Trophoblast cell (in vitro differentiated cells and primary cell): ENCODE measurements around the gene NBPF4.

Source experiments
- DNase-seq, 2 donors: peaks; one replicate each; pipeline ENCODE4 v3.0.0-alpha.2; 2016
- H2AFZ ChIP-seq: 2 replicates; pipeline ENCODE4 v1.6.1; 2013; ENCODE audit warnings: low read length, moderate library complexity, mild to moderate bottlenecking; ENCODE audit not compliant: insufficient read depth, poor library complexity
- H2AK5ac ChIP-seq: 2 replicates; pipeline ENCODE4 v1.6.1; 2013; ENCODE audit warnings: mild to moderate bottlenecking, low read length
- H2BK120ac ChIP-seq: 2 replicates; pipeline ENCODE4 v1.6.1; 2013; ENCODE audit warnings: low read length, mild to moderate bottlenecking, moderate library complexity; ENCODE audit not compliant: insufficient read depth, poor library complexity
- H2BK12ac ChIP-seq: 2 replicates; pipeline ENCODE4 v1.6.1; 2013; ENCODE audit warnings: mild to moderate bottlenecking, low read length, moderate library complexity
- H2BK5ac ChIP-seq: 2 replicates; pipeline ENCODE4 v1.6.1; 2013; ENCODE audit warnings: low read length, low read depth, moderate library complexity, mild to moderate bottlenecking; ENCODE audit not compliant: poor library complexity
- H3K14ac ChIP-seq: 2 replicates; pipeline ENCODE4 v1.6.1; 2013; ENCODE audit warnings: mild to moderate bottlenecking, low read length
- H3K18ac ChIP-seq: 2 replicates; pipeline ENCODE4 v1.6.1; 2013; ENCODE audit warnings: mild to moderate bottlenecking, low read length
- H3K23ac ChIP-seq: 2 replicates; pipeline ENCODE4 v1.6.1; 2013; ENCODE audit warnings: low read length
- H3K27ac ChIP-seq: 2 replicates; pipeline ENCODE4 v1.5.1; 2013; ENCODE audit warnings: low read depth, mild to moderate bottlenecking, inconsistent platforms, low read length, moderate library complexity
- H3K27me3 ChIP-seq: 2 replicates; pipeline ENCODE4 v1.6.1; 2013; ENCODE audit warnings: inconsistent platforms, mild to moderate bottlenecking, low read length, moderate library complexity; ENCODE audit not compliant: insufficient read depth
- H3K36me3 ChIP-seq, 2 experiments: 1 replicate in 1 of 2; 2 replicates in 1 of 2; pipeline ENCODE4 v1.6.1; 2013; ENCODE audit warnings: low read length in 2 of 2, mild to moderate bottlenecking in 2 of 2, moderate library complexity in 1 of 2; ENCODE audit not compliant: insufficient read depth in 2 of 2, control insufficient read depth in 1 of 2
- H3K4ac ChIP-seq: 2 replicates; pipeline ENCODE4 v1.6.1; 2013; ENCODE audit warnings: low read depth, mild to moderate bottlenecking, low read length, moderate library complexity
- H3K4me1 ChIP-seq, 2 experiments: 1 replicate in 1 of 2; 2 replicates in 1 of 2; pipeline ENCODE4 v1.6.1; 2013; ENCODE audit warnings: low read length in 2 of 2, mild to moderate bottlenecking in 2 of 2, moderate library complexity in 1 of 2; ENCODE audit not compliant: insufficient read depth in 2 of 2, control insufficient read depth in 1 of 2
- H3K4me2 ChIP-seq: 2 replicates; pipeline ENCODE4 v1.6.1; 2013; ENCODE audit warnings: inconsistent platforms, mild to moderate bottlenecking, low read length, moderate library complexity
- H3K4me3 ChIP-seq: 2 replicates; pipeline ENCODE4 v1.5.1; 2013; ENCODE audit warnings: mild to moderate bottlenecking, low read depth, low read length, inconsistent platforms
- H3K79me1 ChIP-seq: one replicate; pipeline ENCODE4 v1.6.1; 2013; ENCODE audit warnings: low read length
- H3K79me2 ChIP-seq: 2 replicates; pipeline ENCODE4 v1.6.1; 2013; ENCODE audit warnings: low read length, mild to moderate bottlenecking; ENCODE audit not compliant: control insufficient read depth, insufficient read depth, poor library complexity
- H3K9ac ChIP-seq: 2 replicates; pipeline ENCODE4 v1.6.1; 2013; ENCODE audit warnings: mild to moderate bottlenecking, low read length
- H3K9me3 ChIP-seq: 2 replicates; pipeline ENCODE4 v1.6.1; 2013; ENCODE audit warnings: low read depth, mild to moderate bottlenecking, control low read depth, inconsistent platforms, low read length; ENCODE audit not compliant: insufficient read depth
- H4K12ac ChIP-seq: 2 replicates; pipeline ENCODE4 v1.6.1; 2013; ENCODE audit warnings: low read depth, mild to moderate bottlenecking, low read length, moderate library complexity
- H4K8ac ChIP-seq: 2 replicates; pipeline ENCODE4 v1.6.1; 2013; ENCODE audit warnings: low read depth, mild to moderate bottlenecking, low read length, moderate library complexity
- H4K91ac ChIP-seq: one replicate; pipeline ENCODE4 v1.6.1; 2013; ENCODE audit warnings: low read depth, mild to moderate bottlenecking, low read length, moderate library complexity
- WGBS: extraction: QIAGEN DNeasy Blood & Tissue Kit; methylation state at CpG from one replicate; pipeline ENCODE4 v1.1.7; 2013; ENCODE audit warnings: missing lambda C conversion rate; ENCODE audit not compliant: insufficient read length, insufficient coverage; ENCODE audit errors: extremely low coverage; 5-methylcytosine and 5-hydroxymethylcytosine counted together

Gene NBPF4

GRCh38 chr1:108200687-108201051 lies 43.2 kb downstream of the NBPF4 start:
- H3K4me3 ChIP-seq, result peak overlapping the region; percentile 98
- peak overlapping the region; percentile 67 for H3K18ac ChIP-seq
- H3K4ac ChIP-seq, result no peak overlapping the region
- H4K91ac ChIP-seq, result peak overlapping the region; percentile 71
- DNase-seq, result peak; percentile 37 to 56
- H3K27me3 ChIP-seq, result no peaks in the 10 kb centered on the region
- WGBS, result no CpG with 5 or more reads among the region's 10 CpGs
- no peak overlapping the region for H3K27ac ChIP-seq
- peak overlapping the region; percentile 97 for H2AFZ ChIP-seq
- H4K12ac ChIP-seq, result no peak overlapping the region
- H3K79me1 ChIP-seq, result peaks cover 9% of the 10 kb centered on the region
- H3K14ac ChIP-seq, result peak overlapping the region; percentile 88
- H2BK12ac ChIP-seq, result no peak overlapping the region
- no peak overlapping the region for H2AK5ac ChIP-seq
- peak overlapping the region; percentile 39 for H2BK120ac ChIP-seq
- peaks cover 10% of the 10 kb centered on the region for H3K79me2 ChIP-seq
- H3K36me3 ChIP-seq, result peaks cover 4 to 7% of the 10 kb centered on the region in 2 experiments
- peak overlapping the region; percentile 86 for H3K4me2 ChIP-seq
- no peak overlapping the region for H3K23ac ChIP-seq
- peak overlapping the region; percentile 96 for H4K8ac ChIP-seq
- no peaks in the 10 kb centered on the region for H3K9me3 ChIP-seq
- H2BK5ac ChIP-seq, result no peak overlapping the region
- H3K4me1 ChIP-seq, result peaks cover 2 to 11% of the 10 kb centered on the region in 2 experiments
- H3K9ac ChIP-seq, result peak overlapping the region; percentile 87

GRCh38 chr1:108199781-108200686 lies 43.8 kb downstream of the NBPF4 start, which contains the start of gene SLC25A24:
SLC25A24 (minus strand) TSS chr1:108200343; CDS start chr1:108200138, 205 bp downstream.
- no CpG with 5 or more reads among the region's 97 CpGs for WGBS

DNA sequence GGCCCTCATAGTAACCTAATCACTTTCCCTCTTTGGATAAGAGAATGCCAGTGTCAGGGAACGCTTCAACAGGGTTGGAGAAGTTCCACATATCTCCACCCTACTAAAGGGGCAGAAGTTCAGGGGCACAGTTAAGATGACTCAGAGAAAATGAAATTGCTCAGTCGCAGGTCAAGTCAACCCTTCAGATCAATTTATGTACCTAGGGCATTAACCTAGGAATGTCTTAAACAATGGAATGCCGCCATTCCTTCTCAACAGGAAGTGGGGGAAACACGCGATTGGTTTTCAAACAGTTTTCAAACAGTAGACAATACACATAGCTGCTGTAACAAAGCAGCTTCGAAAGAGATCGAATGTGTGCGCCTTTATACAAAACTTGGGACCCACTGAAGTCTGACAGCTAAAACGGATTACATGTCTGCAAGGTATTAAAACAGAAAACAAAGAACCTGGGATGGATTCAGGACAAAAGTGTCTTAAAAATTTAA lies 44.6 kb downstream of the NBPF4 start:
- H3K27me3 ChIP-seq, result no peaks in the 10 kb centered on the region
- H3K79me2 ChIP-seq, result peaks cover 10% of the 10 kb centered on the region
- peaks cover 9% of the 10 kb centered on the region for H3K79me1 ChIP-seq
- no peaks in the 10 kb centered on the region for H3K9me3 ChIP-seq
- H3K4ac ChIP-seq, result peak overlapping the region; percentile 87
- peak overlapping the region; percentile 86 for H3K4me2 ChIP-seq
- no peak overlapping the region for H2AFZ ChIP-seq
- H4K8ac ChIP-seq, result peak overlapping the region; percentile 96
- H3K9ac ChIP-seq, result peak overlapping the region; percentile 97
- H4K91ac ChIP-seq, result peak overlapping the region; percentile 94
- H3K36me3 ChIP-seq, result peaks cover 4 to 9% of the 10 kb centered on the region in 2 experiments
- H3K14ac ChIP-seq, result peak overlapping the region; percentile 96
- peaks cover 2 to 11% of the 10 kb centered on the region in 2 experiments for H3K4me1 ChIP-seq
- H3K27ac ChIP-seq, result peak overlapping the region; percentile 80
- no peak overlapping the region for H4K12ac ChIP-seq
- no CpG with 5 or more reads among the region's 9 CpGs for WGBS
- no peak overlapping the region for H3K18ac ChIP-seq
- no peak overlapping the region for H3K23ac ChIP-seq
- peak overlapping the region; percentile 98 for H2BK120ac ChIP-seq
- peak overlapping the region; percentile 98 for H3K4me3 ChIP-seq
- H2BK5ac ChIP-seq, result no peak overlapping the region
- peak; percentile 2 to 52 for DNase-seq
- H2AK5ac ChIP-seq, result no peak overlapping the region
- H2BK12ac ChIP-seq, result no peak overlapping the region

More at GRCh38 chr1:108199781-108200686, 43.8 kb downstream of the NBPF4 start, which contains the start of gene SLC25A24:
- peak within 1 kb of the TSS; percentile 92 for H4K12ac ChIP-seq
- peak within 1 kb of the TSS; percentile 98 for H3K4me3 ChIP-seq
- DNase-seq, result peak; percentile 67 to 76
- peak within 1 kb of the TSS; percentile 97 for H3K9ac ChIP-seq
- H2BK120ac ChIP-seq, result peak within 1 kb of the TSS; percentile 98
- H2AK5ac ChIP-seq, result peak within 1 kb of the TSS; percentile 78
- H3K27me3 ChIP-seq, result no peaks in the 10 kb centered on the region
- peak within 1 kb of the TSS; percentile 98 for H2AFZ ChIP-seq
- peaks cover 4 to 7% of the 10 kb centered on the region in 2 experiments for H3K36me3 ChIP-seq
- peak within 1 kb of the TSS; percentile 87 for H3K4ac ChIP-seq
- peaks cover 10% of the 10 kb centered on the region for H3K79me2 ChIP-seq
- H4K91ac ChIP-seq, result peak within 1 kb of the TSS; percentile 94
- H3K9me3 ChIP-seq, result no peaks in the 10 kb centered on the region
- H3K14ac ChIP-seq, result peak within 1 kb of the TSS; percentile 96
- H3K27ac ChIP-seq, result peak within 1 kb of the TSS; percentile 80
- H3K4me2 ChIP-seq, result peak within 1 kb of the TSS; percentile 86
- peaks cover 2 to 11% of the 10 kb centered on the region in 2 experiments for H3K4me1 ChIP-seq
- H3K18ac ChIP-seq, result peak within 1 kb of the TSS; percentile 95
- H3K79me1 ChIP-seq, result peaks cover 9% of the 10 kb centered on the region
- H2BK5ac ChIP-seq, result peak within 1 kb of the TSS; percentile 75
- peak within 1 kb of the TSS; percentile 96 for H4K8ac ChIP-seq
- H3K23ac ChIP-seq, result peak within 1 kb of the TSS; percentile 79
- peak within 1 kb of the TSS; percentile 32 for H2BK12ac ChIP-seq

DNA sequence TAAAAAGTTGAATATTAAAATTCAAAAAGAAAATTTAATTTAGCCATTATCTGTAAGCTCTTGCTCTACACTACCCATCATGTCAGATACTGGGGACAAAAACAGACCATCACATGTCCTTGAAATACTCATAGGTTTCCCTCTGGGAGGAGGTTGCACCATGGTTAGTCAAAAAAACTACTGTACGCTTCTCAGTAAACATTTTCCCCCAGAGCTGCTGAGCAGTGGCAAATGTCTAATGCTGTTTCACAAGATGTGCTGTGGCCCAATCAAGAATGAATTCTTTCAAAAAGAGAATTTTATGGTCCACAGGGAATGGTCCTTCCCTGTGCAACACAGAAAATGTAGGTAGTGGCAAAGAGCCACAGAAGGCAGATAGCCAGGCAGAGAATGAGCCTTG lies 49.8 kb downstream of the NBPF4 start:
- Histone ChIP-seq H2BK5ac (no peak overlapping the region), H3K18ac (no peak overlapping the region), H3K4me2 (no peak overlapping the region), H3K79me2 (peaks cover 2% of the 10 kb centered on the region), H3K79me1 (no peaks in the 10 kb centered on the region), H3K14ac (no peak overlapping the region), H3K27me3 (no peaks in the 10 kb centered on the region), H3K4me1 (peaks cover 2 to 8% of the 10 kb centered on the region in 2 experiments), H4K8ac (no peak overlapping the region), H2BK120ac (no peak overlapping the region), H3K23ac (no peak overlapping the region), H2AFZ (no peak overlapping the region), H3K9ac (no peak overlapping the region), H2BK12ac (no peak overlapping the region), H3K27ac (no peak overlapping the region), H3K4me3 (no peak overlapping the region), H4K91ac (no peak overlapping the region), H3K36me3 (peaks cover 15 to 20% of the 10 kb centered on the region in 2 experiments), H2AK5ac (no peak overlapping the region), H3K9me3 (no peaks in the 10 kb centered on the region), H4K12ac (no peak overlapping the region), H3K4ac (peak overlapping the region; percentile 53)
- no CpG with 5 or more reads among the region's 1 CpG for WGBS
- no peak for DNase-seq
